ENCODE results near the gene DMC1.

DNA sequence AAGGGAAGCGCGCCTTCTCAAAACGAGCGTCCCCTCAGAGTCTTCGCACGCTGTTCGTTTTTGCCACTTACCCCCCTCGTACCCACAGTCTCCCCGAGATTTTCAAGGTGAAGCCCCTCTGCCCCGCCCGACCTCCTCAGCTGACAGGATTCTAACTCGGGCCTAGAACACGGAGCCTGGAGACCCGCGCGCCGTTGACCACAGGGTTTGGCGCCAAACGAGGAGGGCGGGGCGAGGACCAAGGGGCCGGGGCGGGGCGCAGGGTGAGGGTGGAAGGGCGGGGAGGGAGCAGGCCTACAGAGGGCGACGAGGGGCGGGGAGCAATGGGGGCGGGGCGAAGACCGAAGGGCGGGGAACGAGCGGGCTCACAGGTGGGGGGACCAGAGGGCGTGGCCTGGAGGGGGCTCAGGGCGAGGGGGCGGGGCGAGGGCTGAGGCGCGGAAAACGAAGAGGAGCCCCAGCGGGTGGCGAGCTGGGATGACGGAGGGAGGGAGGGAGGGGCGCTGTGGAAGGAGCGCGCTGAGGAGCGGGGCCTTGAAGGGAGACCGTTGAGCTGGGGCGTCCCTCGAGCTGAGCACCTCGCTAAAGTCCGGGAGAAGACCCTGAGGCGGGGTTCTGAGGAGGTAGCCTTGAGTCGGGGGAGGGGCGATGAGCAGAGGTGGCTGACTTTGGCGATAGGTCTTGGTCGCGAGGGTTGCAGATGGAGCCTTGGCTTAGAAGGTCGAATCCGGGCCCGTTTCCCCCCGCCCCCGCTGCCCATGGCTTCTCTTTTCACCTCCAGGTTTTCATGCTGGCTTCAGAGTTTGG is at the start of gene DMC1:
- TF ChIP-seq, protein P1, sequence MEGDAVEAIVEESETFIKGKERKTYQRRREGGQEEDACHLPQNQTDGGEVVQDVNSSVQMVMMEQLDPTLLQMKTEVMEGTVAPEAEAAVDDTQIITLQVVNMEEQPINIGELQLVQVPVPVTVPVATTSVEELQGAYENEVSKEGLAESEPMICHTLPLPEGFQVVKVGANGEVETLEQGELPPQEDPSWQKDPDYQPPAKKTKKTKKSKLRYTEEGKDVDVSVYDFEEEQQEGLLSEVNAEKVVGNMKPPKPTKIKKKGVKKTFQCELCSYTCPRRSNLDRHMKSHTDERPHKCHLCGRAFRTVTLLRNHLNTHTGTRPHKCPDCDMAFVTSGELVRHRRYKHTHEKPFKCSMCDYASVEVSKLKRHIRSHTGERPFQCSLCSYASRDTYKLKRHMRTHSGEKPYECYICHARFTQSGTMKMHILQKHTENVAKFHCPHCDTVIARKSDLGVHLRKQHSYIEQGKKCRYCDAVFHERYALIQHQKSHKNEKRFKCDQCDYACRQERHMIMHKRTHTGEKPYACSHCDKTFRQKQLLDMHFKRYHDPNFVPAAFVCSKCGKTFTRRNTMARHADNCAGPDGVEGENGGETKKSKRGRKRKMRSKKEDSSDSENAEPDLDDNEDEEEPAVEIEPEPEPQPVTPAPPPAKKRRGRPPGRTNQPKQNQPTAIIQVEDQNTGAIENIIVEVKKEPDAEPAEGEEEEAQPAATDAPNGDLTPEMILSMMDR (IDR thresholded peaks at IDR 0.05), result no peak
- TF ChIP-seq TCF12 (IDR thresholded peaks at IDR 0.05) (no peak), SMC3 (IDR thresholded peaks at IDR 0.05; ENCODE audit: low read depth, low read length) (no peak), RFX5 (IDR thresholded peaks at IDR 0.05; ENCODE audit: low read length) (no peak), MXI1 (IDR thresholded peaks at IDR 0.05; ENCODE audit: low read depth, low read length) (no peak), FOSL2 (IDR thresholded peaks at IDR 0.05; ENCODE audit: borderline replicate concordance, low read depth) (no peak), RAD21 (IDR thresholded peaks at IDR 0.05; ENCODE audit: low read length) (no peak), FOXM1 (IDR thresholded peaks at IDR 0.05; ENCODE audit: low read depth) (no peak), EZH2phosphoT487 (IDR thresholded peaks at IDR 0.05; ENCODE audit: borderline replicate concordance, low read depth) (no peak), USF2 (IDR thresholded peaks at IDR 0.05; ENCODE audit: borderline replicate concordance, low read depth, low read length) (no peak), RCOR1 (IDR thresholded peaks at IDR 0.05; ENCODE audit: low read length) (no peak)
- TF ChIP-seq, protein P2, sequence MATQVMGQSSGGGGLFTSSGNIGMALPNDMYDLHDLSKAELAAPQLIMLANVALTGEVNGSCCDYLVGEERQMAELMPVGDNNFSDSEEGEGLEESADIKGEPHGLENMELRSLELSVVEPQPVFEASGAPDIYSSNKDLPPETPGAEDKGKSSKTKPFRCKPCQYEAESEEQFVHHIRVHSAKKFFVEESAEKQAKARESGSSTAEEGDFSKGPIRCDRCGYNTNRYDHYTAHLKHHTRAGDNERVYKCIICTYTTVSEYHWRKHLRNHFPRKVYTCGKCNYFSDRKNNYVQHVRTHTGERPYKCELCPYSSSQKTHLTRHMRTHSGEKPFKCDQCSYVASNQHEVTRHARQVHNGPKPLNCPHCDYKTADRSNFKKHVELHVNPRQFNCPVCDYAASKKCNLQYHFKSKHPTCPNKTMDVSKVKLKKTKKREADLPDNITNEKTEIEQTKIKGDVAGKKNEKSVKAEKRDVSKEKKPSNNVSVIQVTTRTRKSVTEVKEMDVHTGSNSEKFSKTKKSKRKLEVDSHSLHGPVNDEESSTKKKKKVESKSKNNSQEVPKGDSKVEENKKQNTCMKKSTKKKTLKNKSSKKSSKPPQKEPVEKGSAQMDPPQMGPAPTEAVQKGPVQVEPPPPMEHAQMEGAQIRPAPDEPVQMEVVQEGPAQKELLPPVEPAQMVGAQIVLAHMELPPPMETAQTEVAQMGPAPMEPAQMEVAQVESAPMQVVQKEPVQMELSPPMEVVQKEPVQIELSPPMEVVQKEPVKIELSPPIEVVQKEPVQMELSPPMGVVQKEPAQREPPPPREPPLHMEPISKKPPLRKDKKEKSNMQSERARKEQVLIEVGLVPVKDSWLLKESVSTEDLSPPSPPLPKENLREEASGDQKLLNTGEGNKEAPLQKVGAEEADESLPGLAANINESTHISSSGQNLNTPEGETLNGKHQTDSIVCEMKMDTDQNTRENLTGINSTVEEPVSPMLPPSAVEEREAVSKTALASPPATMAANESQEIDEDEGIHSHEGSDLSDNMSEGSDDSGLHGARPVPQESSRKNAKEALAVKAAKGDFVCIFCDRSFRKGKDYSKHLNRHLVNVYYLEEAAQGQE (IDR thresholded peaks at IDR 0.05; ENCODE audit: low read depth, low read length), result no peak
